ENCODE measurements around the gene TMEM145. TPM values are rescaled to one million over a fixed set of nuclear protein-coding genes. Genes with fewer than 3 reads are reported as not detected.
"Not testable (repeated sequence)": the region's sequence is repeated elsewhere in the genome, so short reads cannot be mapped to it uniquely, and the experiment has no call there.

Gene TMEM145
- total RNA-seq, 1 experiment from 2014 or later: 0.51 TPM

- no peak for DNase-seq (ENCODE audit: low read depth)
Measured at GRCh38 chr19:42313840-42314755, 989 bp downstream of the TMEM145 start.

GRCh38 chr19:42315024-42315423 lies 1.9 kb downstream of the TMEM145 start:
- no peak for DNase-seq (ENCODE audit: low read depth)

GRCh38 chr19:42316223-42317211 lies 3.4 kb downstream of the TMEM145 start:
- DNase-seq (ENCODE audit: low read depth): peak; percentile 85

- DNase-seq (ENCODE audit: low read depth): no peak
Measured at GRCh38 chr19:42317535-42317934, 4.4 kb downstream of the TMEM145 start.

GRCh38 chr19:42322305-42322704 lies 9.2 kb downstream of the TMEM145 start:
- DNase-seq (ENCODE audit: low read depth): no peak

GRCh38 chr19:42323473-42323851 lies 10.4 kb downstream of the TMEM145 start:
- DNase-seq (ENCODE audit: low read depth): no peak

- peak; percentile 48 for DNase-seq (ENCODE audit: low read depth)
Measured at GRCh38 chr19:42323852-42324654, 10.9 kb downstream of the TMEM145 start.

GRCh38 chr19:42324655-42325307 lies 11.7 kb downstream of the TMEM145 start:
- DNase-seq (ENCODE audit: low read depth): no peak

- peak; percentile 99 for DNase-seq (ENCODE audit: low read depth)
Measured at GRCh38 chr19:42325308-42325895, 12.3 kb downstream of the TMEM145 start, which contains the start of gene MEGF8. MEGF8 (plus strand) TSS chr19:42325635; CDS start chr19:42326244, 609 bp downstream.

- DNase-seq (ENCODE audit: low read depth): no peak
Measured at GRCh38 chr19:42325896-42326771, 13.0 kb downstream of the TMEM145 start.

- no peak for DNase-seq (ENCODE audit: low read depth)
Measured at GRCh38 chr19:42326969-42327368, 13.9 kb downstream of the TMEM145 start.

GRCh38 chr19:42327381-42327780 lies 14.3 kb downstream of the TMEM145 start:
- DNase-seq (ENCODE audit: low read depth): no peak

GRCh38 chr19:42328106-42328505 lies 15.0 kb downstream of the TMEM145 start:
- DNase-seq (ENCODE audit: low read depth): no peak

GRCh38 chr19:42328854-42329253 lies 15.7 kb downstream of the TMEM145 start:
- no peak for DNase-seq (ENCODE audit: low read depth)

- DNase-seq (ENCODE audit: low read depth): no peak
Measured at GRCh38 chr19:42330241-42330711, 17.2 kb downstream of the TMEM145 start.

- DNase-seq (ENCODE audit: low read depth): not testable (repeated sequence)
Measured at GRCh38 chr19:42331333-42331732, 18.2 kb downstream of the TMEM145 start.

- no peak for DNase-seq (ENCODE audit: low read depth)
Measured at GRCh38 chr19:42332059-42332458, 18.9 kb downstream of the TMEM145 start.

- DNase-seq (ENCODE audit: low read depth): no peak
Measured at GRCh38 chr19:42333018-42333417, 19.9 kb downstream of the TMEM145 start.

- no peak for DNase-seq (ENCODE audit: low read depth)
Measured at GRCh38 chr19:42333975-42334696, 21.0 kb downstream of the TMEM145 start.

Data from Daoy (cell line).